ENCODE measurements around the gene NUB1. TPM values are rescaled to one million over a fixed set of nuclear protein-coding genes. Genes with fewer than 3 reads are reported as not detected.

The NUB1 gene
- polyA plus RNA-seq, 1 of the 3 experiments (the other 2 are of a cell fraction), result 54.0 TPM

DNA sequence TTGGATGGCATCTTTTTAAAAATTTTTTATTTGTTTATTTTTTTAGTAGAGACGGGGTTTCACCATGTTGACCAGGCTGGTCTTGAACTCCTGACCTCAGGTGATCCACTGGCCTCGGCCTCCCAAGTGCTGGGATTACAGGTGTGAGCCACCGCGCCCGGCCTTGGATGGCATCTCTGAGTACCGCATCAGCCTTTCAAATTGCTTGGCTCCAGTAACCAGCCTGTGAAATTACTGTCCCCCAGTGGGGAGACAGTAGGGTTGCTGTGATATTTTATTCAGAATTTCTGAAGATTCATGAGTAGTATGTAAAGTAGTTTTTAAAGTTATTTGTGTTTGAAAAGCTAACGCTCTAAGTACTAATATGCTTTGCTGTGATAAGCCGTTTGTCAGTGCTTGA, 1.2 kb downstream of the NUB1 start:
- POLR2A ChIA-PET, result no interaction called here
- Histone ChIP-seq H3K79me2 (ENCODE audit: insufficient read depth) (peaks cover 37% of the 10 kb centered on the region), H3K36me3 (replicated peaks in 1 of 2; ENCODE audit: control insufficient read depth in 1 of 2, insufficient read depth in 2 of 2, low read length in 1 of 2) (peaks cover 24 to 29% of the 10 kb centered on the region in 2 experiments), H3K4me3 (ENCODE audit: low read depth in 2 of 2, low read length in 1 of 2) (peak overlapping the region; percentile 81 to 93), H2AFZ (ENCODE audit: low read depth) (no peak overlapping the region), H3F3A (replicated peaks; ENCODE audit: insufficient read depth) (peaks cover 24% of the 10 kb centered on the region), H3K27ac (ENCODE audit: low read depth in 2 of 2, low read length in 1 of 2) (no peak overlapping the region), H3K9me3 (no peaks in the 10 kb centered on the region), H3K4me2 (peak overlapping the region; percentile 77), H3K4me1 (ENCODE audit: control insufficient read depth in 1 of 2, insufficient read depth in 2 of 2, low read depth in 1 of 2, low read length in 1 of 2) (peaks cover 15 to 17% of the 10 kb centered on the region in 2 experiments), H3K9ac (peak overlapping the region; percentile 72), H3K27me3 (ENCODE audit: insufficient read depth) (no peaks in the 10 kb centered on the region), H4K20me1 (ENCODE audit: insufficient read depth) (0 out of 2 replicates have a peak, but pooled peaks cover 4% of the 10 kb centered on the region), H3K9me2 (no peaks in the 10 kb centered on the region)
- CTCF ChIA-PET, result interaction anchor here (0.7 to 6.2 kb wide), 8 partner anchors 10 to 417 kb away, joined by 3 to 84 read pairs (median 5); no protein-coding TSS in a partner anchor
- peak; percentile 32 for DNase-seq
- 52% methylated on average over 8 of the region's 8 CpGs for WGBS (ENCODE audit: low lambda C conversion rate)
- TF ChIP-seq, protein P1, sequence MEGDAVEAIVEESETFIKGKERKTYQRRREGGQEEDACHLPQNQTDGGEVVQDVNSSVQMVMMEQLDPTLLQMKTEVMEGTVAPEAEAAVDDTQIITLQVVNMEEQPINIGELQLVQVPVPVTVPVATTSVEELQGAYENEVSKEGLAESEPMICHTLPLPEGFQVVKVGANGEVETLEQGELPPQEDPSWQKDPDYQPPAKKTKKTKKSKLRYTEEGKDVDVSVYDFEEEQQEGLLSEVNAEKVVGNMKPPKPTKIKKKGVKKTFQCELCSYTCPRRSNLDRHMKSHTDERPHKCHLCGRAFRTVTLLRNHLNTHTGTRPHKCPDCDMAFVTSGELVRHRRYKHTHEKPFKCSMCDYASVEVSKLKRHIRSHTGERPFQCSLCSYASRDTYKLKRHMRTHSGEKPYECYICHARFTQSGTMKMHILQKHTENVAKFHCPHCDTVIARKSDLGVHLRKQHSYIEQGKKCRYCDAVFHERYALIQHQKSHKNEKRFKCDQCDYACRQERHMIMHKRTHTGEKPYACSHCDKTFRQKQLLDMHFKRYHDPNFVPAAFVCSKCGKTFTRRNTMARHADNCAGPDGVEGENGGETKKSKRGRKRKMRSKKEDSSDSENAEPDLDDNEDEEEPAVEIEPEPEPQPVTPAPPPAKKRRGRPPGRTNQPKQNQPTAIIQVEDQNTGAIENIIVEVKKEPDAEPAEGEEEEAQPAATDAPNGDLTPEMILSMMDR (IDR thresholded peaks at IDR 0.05), result peak; percentile 21; the same call in 1 of the 2 replicates
- TF ChIP-seq RAD21 (IDR thresholded peaks at IDR 0.05; ENCODE audit: low read length), result no peak

DNA sequence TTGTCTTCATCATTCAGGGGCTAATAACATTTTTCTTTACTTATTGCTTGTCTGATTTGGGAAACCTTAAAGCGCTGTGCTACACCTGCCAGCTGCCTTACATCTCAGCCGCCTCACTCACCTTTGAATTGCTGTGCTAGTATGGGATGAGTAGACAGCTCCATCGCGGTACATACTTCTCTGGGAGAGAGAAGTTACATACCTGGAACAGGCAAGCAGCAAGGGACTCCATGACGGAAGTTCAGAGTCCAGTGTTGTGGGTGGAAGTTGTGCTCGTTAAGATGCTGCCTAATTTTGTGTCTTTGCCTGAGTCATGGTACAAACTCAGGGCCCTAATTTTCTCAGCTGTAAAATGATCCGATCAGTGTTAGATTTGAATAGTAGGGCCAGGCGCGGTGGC, 1.9 kb downstream of the NUB1 start:
- ChIA-PET POLR2A (no interaction called here), CTCF (interaction anchor here (0.7 to 6.2 kb wide), 10 partner anchors 10 to 416 kb away, joined by 3 to 84 read pairs (median 4); no protein-coding TSS in a partner anchor)
- peak overlapping the region; percentile 77 for H3K4me2 ChIP-seq
- H3F3A ChIP-seq (replicated peaks; ENCODE audit: insufficient read depth), result peaks cover 29% of the 10 kb centered on the region
- H3K9me2 ChIP-seq, result no peaks in the 10 kb centered on the region
- peaks cover 28 to 34% of the 10 kb centered on the region in 2 experiments for H3K36me3 ChIP-seq (replicated peaks in 1 of 2; ENCODE audit: control insufficient read depth in 1 of 2, insufficient read depth in 2 of 2, low read length in 1 of 2)
- no peak for DNase-seq
- H3K79me2 ChIP-seq (ENCODE audit: insufficient read depth), result peaks cover 40% of the 10 kb centered on the region
- no peak overlapping the region for H3K9ac ChIP-seq
- H4K20me1 ChIP-seq (ENCODE audit: insufficient read depth), result 0 out of 2 replicates have a peak, but pooled peaks cover 4% of the 10 kb centered on the region
- no peak overlapping the region for H2AFZ ChIP-seq (ENCODE audit: low read depth)
- WGBS (ENCODE audit: low lambda C conversion rate), result 95% methylated on average over 9 of the region's 9 CpGs
- peaks cover 15 to 17% of the 10 kb centered on the region in 2 experiments for H3K4me1 ChIP-seq (ENCODE audit: control insufficient read depth in 1 of 2, insufficient read depth in 2 of 2, low read depth in 1 of 2, low read length in 1 of 2)
- H3K4me3 ChIP-seq (ENCODE audit: low read depth in 2 of 2, low read length in 1 of 2), result no peak overlapping the region; a peak in 1 of 4 replicates
- TF ChIP-seq FOSL2 (IDR thresholded peaks at IDR 0.05; ENCODE audit: borderline replicate concordance, low read depth) (no peak), POLR2AphosphoS5 (IDR thresholded peaks at IDR 0.05; ENCODE audit: low read depth, low read length) (no peak), TCF12 (IDR thresholded peaks at IDR 0.05) (no peak)
- H3K9me3 ChIP-seq, result no peaks in the 10 kb centered on the region
- H3K27ac ChIP-seq (ENCODE audit: low read depth in 2 of 2, low read length in 1 of 2), result no peak overlapping the region
- H3K27me3 ChIP-seq (ENCODE audit: insufficient read depth), result no peaks in the 10 kb centered on the region

DNA sequence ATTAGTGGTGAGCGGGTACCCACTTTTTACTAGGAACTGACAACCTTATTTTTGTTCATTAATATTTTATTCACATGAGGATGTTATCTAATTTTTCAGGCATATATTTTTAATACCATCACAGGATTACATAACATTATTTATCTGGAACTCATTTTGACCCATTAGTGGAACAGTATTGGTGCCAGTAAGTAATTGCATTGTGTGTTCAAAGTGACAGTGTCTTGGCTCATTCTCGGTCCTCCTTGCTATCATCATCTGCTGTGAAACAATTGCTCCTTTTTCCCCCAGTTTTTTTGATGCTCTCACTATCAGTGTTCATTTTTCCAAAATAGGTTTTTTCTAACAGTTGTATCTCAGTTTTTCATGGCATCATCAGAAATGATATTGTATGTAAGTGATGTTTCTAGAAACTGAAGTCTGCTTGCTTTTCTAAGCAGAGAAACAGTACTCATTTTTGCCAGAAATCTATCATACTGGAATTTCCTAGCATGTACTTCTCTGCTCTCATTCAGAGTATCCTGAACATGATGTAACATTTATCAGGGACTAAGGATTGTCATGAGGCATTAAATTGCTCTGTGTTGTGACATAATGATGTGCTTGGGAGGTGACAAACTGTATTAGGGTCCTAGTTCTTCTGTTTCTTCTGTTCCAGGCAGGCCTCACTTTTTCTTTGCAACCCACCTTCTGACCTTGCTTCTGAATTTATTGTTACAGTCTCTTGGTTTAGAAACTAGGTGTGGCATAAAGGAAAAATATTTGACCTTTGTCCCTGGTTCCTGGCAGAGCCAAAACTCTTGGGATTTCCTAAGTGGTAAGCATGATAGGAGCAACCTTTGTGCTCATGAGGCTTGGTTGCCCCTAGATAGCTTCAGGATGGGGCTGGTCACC, 4.2 kb downstream of the NUB1 start:
- TF ChIP-seq, protein P2, sequence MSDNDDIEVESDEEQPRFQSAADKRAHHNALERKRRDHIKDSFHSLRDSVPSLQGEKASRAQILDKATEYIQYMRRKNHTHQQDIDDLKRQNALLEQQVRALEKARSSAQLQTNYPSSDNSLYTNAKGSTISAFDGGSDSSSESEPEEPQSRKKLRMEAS (IDR thresholded peaks at IDR 0.05; ENCODE audit: low read depth), result no peak
- TF ChIP-seq, protein P3, sequence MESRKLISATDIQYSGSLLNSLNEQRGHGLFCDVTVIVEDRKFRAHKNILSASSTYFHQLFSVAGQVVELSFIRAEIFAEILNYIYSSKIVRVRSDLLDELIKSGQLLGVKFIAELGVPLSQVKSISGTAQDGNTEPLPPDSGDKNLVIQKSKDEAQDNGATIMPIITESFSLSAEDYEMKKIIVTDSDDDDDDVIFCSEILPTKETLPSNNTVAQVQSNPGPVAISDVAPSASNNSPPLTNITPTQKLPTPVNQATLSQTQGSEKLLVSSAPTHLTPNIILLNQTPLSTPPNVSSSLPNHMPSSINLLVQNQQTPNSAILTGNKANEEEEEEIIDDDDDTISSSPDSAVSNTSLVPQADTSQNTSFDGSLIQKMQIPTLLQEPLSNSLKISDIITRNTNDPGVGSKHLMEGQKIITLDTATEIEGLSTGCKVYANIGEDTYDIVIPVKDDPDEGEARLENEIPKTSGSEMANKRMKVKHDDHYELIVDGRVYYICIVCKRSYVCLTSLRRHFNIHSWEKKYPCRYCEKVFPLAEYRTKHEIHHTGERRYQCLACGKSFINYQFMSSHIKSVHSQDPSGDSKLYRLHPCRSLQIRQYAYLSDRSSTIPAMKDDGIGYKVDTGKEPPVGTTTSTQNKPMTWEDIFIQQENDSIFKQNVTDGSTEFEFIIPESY (IDR thresholded peaks at IDR 0.05; ENCODE audit: borderline replicate concordance, low read depth), result no peak
- TF ChIP-seq NFIC (IDR thresholded peaks at IDR 0.05; ENCODE audit: borderline replicate concordance) (peak; percentile 59), RXRA (IDR thresholded peaks at IDR 0.05; ENCODE audit: borderline replicate concordance, low read depth) (0 out of 2 replicates have a peak, but pooled peaks have one; percentile 18), EP300 (IDR thresholded peaks at IDR 0.05; ENCODE audit: borderline replicate concordance in 1 of 2, low read depth in 1 of 2, low read length in 1 of 2) (0 out of 4 replicates have a peak, but pooled peaks of 1 of the 2 experiments have one; percentile 11), YY1 (IDR thresholded peaks at IDR 0.05; ENCODE audit: low read depth) (no peak), TCF12 (IDR thresholded peaks at IDR 0.05) (peak; percentile 50), JUND (IDR thresholded peaks at IDR 0.05) (no peak)
- TF ChIP-seq, protein P4, sequence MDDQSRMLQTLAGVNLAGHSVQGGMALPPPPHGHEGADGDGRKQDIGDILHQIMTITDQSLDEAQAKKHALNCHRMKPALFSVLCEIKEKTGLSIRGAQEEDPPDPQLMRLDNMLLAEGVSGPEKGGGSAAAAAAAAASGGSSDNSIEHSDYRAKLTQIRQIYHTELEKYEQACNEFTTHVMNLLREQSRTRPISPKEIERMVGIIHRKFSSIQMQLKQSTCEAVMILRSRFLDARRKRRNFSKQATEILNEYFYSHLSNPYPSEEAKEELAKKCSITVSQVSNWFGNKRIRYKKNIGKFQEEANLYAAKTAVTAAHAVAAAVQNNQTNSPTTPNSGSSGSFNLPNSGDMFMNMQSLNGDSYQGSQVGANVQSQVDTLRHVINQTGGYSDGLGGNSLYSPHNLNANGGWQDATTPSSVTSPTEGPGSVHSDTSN (IDR thresholded peaks at IDR 0.05), result peak; percentile 51; the same call in 1 of the 2 replicates
- no peak for DNase-seq
- Histone ChIP-seq H3K4me1 (ENCODE audit: control insufficient read depth in 1 of 2, insufficient read depth in 2 of 2, low read depth in 1 of 2, low read length in 1 of 2) (peaks cover 15 to 21% of the 10 kb centered on the region in 2 experiments), H3K4me2 (peak overlapping the region; percentile 36; the same call in 1 of the 2 replicates), H3K4me3 (ENCODE audit: low read depth in 2 of 2, low read length in 1 of 2) (no peak overlapping the region), H3K27ac (ENCODE audit: low read depth in 2 of 2, low read length in 1 of 2) (peak overlapping the region; percentile 11 to 65; a peak in 2 of 4 replicates), H3K9ac (no peak overlapping the region), H3K9me2 (no peaks in the 10 kb centered on the region), H3F3A (replicated peaks; ENCODE audit: insufficient read depth) (peaks cover 33% of the 10 kb centered on the region), H3K79me2 (ENCODE audit: insufficient read depth) (peaks cover 40% of the 10 kb centered on the region), H3K36me3 (replicated peaks in 1 of 2; ENCODE audit: control insufficient read depth in 1 of 2, insufficient read depth in 2 of 2, low read length in 1 of 2) (peaks cover 46 to 55% of the 10 kb centered on the region in 2 experiments), H2AFZ (ENCODE audit: low read depth) (no peak overlapping the region), H4K20me1 (ENCODE audit: insufficient read depth) (peaks cover 7% of the 10 kb centered on the region), H3K9me3 (no peaks in the 10 kb centered on the region), H3K27me3 (ENCODE audit: insufficient read depth) (no peaks in the 10 kb centered on the region)
- CTCF ChIA-PET, result interaction anchor here (0.7 to 6.2 kb wide), 7 partner anchors 22 to 36 kb away, joined by 3 to 84 read pairs (median 4); no protein-coding TSS in a partner anchor
- WGBS (ENCODE audit: low lambda C conversion rate), result 57% methylated on average over 2 of the region's 2 CpGs
- POLR2A ChIA-PET, result no interaction called here

Data from SK-N-SH (cell line).